SK-N-SH (cell line): ENCODE results near the gene MACROD2.

Source experiments
- EP300 ChIP-seq, 2 experiments: IDR thresholded peaks; 2 replicates each; pipeline versions ENCODE4 v1.4.0 to v1.6.1; 2012; ENCODE audit warnings: borderline replicate concordance in 1 of 2, low read depth in 1 of 2, low read length in 1 of 2
- TF ChIP-seq, protein P1 (sequence below): fragments of 150-350 bp; IDR thresholded peaks from 2 replicates; pipeline ENCODE4 v1.6.1; 2017; ENCODE audit warnings: antibody characterized with exemption, low read length, low read depth, borderline replicate concordance

DNA sequence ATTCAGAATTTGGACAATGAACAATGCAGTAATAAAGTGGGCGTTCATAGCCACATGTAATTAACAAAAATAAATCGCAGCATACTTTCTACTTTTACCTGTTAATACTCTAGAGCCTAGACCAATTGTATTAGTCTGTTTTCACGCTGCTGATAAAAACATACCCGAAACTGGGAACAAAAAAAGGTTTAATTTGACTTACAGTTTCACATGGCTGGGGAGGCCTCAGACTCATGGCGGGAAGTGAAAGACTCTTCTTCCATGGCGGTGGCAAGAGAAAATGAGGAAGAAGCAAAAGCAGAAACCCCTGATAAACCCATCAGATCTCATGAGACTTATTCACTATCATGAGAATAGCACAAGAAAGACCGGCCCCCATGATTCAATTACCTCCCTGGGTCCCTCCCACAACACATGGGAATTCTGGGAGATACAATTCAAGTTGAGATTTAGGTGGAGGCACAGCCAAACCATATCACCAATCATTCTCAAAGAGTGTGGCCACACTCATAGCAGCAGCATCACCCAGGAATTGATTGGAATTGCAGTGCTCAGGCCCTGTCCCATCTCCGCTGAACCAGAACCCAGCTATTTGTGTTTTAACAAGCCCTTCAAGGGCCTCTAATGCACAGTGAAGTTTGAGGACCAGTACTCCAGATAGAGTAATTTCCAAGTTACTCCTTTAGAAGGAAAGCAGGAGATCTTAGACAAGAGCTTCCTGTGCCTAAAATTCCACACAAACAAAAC lies 1927.9 kb downstream of the MACROD2 start:
- TF ChIP-seq, protein P1, sequence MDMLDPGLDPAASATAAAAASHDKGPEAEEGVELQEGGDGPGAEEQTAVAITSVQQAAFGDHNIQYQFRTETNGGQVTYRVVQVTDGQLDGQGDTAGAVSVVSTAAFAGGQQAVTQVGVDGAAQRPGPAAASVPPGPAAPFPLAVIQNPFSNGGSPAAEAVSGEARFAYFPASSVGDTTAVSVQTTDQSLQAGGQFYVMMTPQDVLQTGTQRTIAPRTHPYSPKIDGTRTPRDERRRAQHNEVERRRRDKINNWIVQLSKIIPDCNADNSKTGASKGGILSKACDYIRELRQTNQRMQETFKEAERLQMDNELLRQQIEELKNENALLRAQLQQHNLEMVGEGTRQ, result no peak
- no peak for TF ChIP-seq EP300 (IDR thresholded peaks at IDR 0.05; ENCODE audit: borderline replicate concordance in 1 of 2, low read depth in 1 of 2, low read length in 1 of 2)
